Mesenchymal stem cell (in vitro differentiated cells and primary cell): ENCODE results near the gene ZSCAN22.
A peak's percentile ranks its signal among the peaks of the same experiment; 100 is the strongest.

Source experiments
- DNase-seq: peaks from one replicate; pipeline ENCODE4 v3.0.0-alpha.2; 2013
- H2AFZ ChIP-seq: one replicate; pipeline ENCODE4 v1.6.1; 2013; ENCODE audit warnings: low read depth, mild to moderate bottlenecking, control low read depth, inconsistent platforms, low read length, moderate library complexity
- H2AK5ac ChIP-seq: 2 replicates; pipeline ENCODE4 v1.6.1; 2013; ENCODE audit warnings: low read length, moderate library complexity, mild to moderate bottlenecking, inconsistent platforms; ENCODE audit not compliant: severe bottlenecking
- H2BK120ac ChIP-seq: one replicate; pipeline ENCODE4 v1.6.1; 2013; ENCODE audit warnings: low read depth, mild to moderate bottlenecking, inconsistent platforms, low read length, moderate library complexity
- H2BK12ac ChIP-seq, 2 experiments: one replicate each; pipeline ENCODE4 v1.6.1; 2013; ENCODE audit warnings: inconsistent platforms in 2 of 2, low read length in 2 of 2, mild to moderate bottlenecking in 2 of 2, moderate library complexity in 2 of 2, control low read depth in 1 of 2
- H2BK15ac ChIP-seq: one replicate; pipeline ENCODE4 v1.6.1; 2013; ENCODE audit warnings: mild to moderate bottlenecking, low read depth, inconsistent platforms; ENCODE audit not compliant: poor library complexity, severe bottlenecking
- H2BK5ac ChIP-seq: 2 replicates; pipeline ENCODE4 v1.6.1; 2013; ENCODE audit warnings: low read depth, mild to moderate bottlenecking, low read length, control low read depth, inconsistent platforms; ENCODE audit not compliant: poor library complexity, severe bottlenecking
- H3K14ac ChIP-seq, 2 experiments: one replicate each; pipeline ENCODE4 v1.6.1; 2013; ENCODE audit warnings: inconsistent platforms in 2 of 2, low read length in 2 of 2, control low read depth in 1 of 2, mild to moderate bottlenecking in 1 of 2, moderate library complexity in 1 of 2
- H3K18ac ChIP-seq, 2 experiments: one replicate each; pipeline ENCODE4 v1.6.1; 2013; ENCODE audit warnings: inconsistent platforms in 2 of 2, low read length in 2 of 2, control low read depth in 1 of 2, low read depth in 1 of 2, mild to moderate bottlenecking in 1 of 2
- H3K23ac ChIP-seq, 2 experiments: one replicate each; pipeline ENCODE4 v1.6.1; 2013; ENCODE audit warnings: inconsistent platforms in 2 of 2, low read length in 2 of 2, mild to moderate bottlenecking in 2 of 2, moderate library complexity in 2 of 2, control low read depth in 1 of 2
- H3K27ac ChIP-seq: 2 replicates; pipeline ENCODE4 v1.5.1; 2013; ENCODE audit warnings: mild to moderate bottlenecking, moderate library complexity, low read length, control low read depth, inconsistent platforms; ENCODE audit not compliant: poor library complexity, severe bottlenecking
- H3K27me3 ChIP-seq, 2 experiments: 2 replicates each; pipeline versions ENCODE4 v1.6.1 to v1.7.0; 2013; ENCODE audit warnings: low read length in 2 of 2, mild to moderate bottlenecking in 2 of 2, moderate library complexity in 2 of 2, control low read depth in 1 of 2, inconsistent platforms in 1 of 2; ENCODE audit not compliant: control insufficient read depth in 1 of 2, insufficient read depth in 1 of 2
- H3K36me3 ChIP-seq, 2 experiments: 2 replicates each; pipeline versions ENCODE4 v1.6.1 to v1.7.0; 2013; ENCODE audit warnings: low read length in 2 of 2, control low read depth in 1 of 2, inconsistent platforms in 1 of 2, low read depth in 1 of 2, mild to moderate bottlenecking in 1 of 2; ENCODE audit not compliant: insufficient read depth in 2 of 2, control insufficient read depth in 1 of 2
- H3K4ac ChIP-seq, 2 experiments: one replicate each; pipeline ENCODE4 v1.6.1; 2013; ENCODE audit warnings: inconsistent platforms in 2 of 2, low read length in 2 of 2, mild to moderate bottlenecking in 2 of 2, moderate library complexity in 2 of 2, control low read depth in 1 of 2, low read depth in 1 of 2
- H3K4me1 ChIP-seq: 2 replicates; pipeline ENCODE4 v1.6.1; 2013; ENCODE audit warnings: low read depth, low read length, control low read depth; ENCODE audit not compliant: control insufficient read depth, insufficient read depth
- H3K4me2 ChIP-seq: 2 replicates; pipeline ENCODE4 v1.6.1; 2013; ENCODE audit warnings: low read length, mild to moderate bottlenecking, inconsistent platforms; ENCODE audit not compliant: poor library complexity, severe bottlenecking
- H3K4me3 ChIP-seq, 2 experiments: 2 replicates each; pipeline versions ENCODE4 v1.5.1 to v1.7.0; 2013; ENCODE audit warnings: low read length in 2 of 2, mild to moderate bottlenecking in 2 of 2, control low read depth in 1 of 2, low read depth in 1 of 2; ENCODE audit not compliant: insufficient read depth in 1 of 2
- H3K79me1 ChIP-seq: replicated peaks from 2 replicates; pipeline ENCODE4 v1.6.1; 2013; ENCODE audit warnings: mild to moderate bottlenecking, control low read depth, low read length, inconsistent platforms; ENCODE audit not compliant: poor library complexity, severe bottlenecking
- H3K9ac ChIP-seq: 2 replicates; pipeline ENCODE4 v1.7.0; 2013; ENCODE audit warnings: mild to moderate bottlenecking, low read length, moderate library complexity
- H3K9me3 ChIP-seq: 2 replicates; pipeline ENCODE4 v1.7.0; 2013; ENCODE audit warnings: mild to moderate bottlenecking, low read length; ENCODE audit not compliant: control insufficient read depth
- H4K8ac ChIP-seq: one replicate; pipeline ENCODE4 v1.6.1; 2013; ENCODE audit warnings: inconsistent platforms, mild to moderate bottlenecking, low read length, moderate library complexity
- H4K91ac ChIP-seq: one replicate; pipeline ENCODE4 v1.6.1; 2013; ENCODE audit warnings: mild to moderate bottlenecking, low read length, inconsistent platforms
- WGBS: methylation state at CpG from one replicate; pipeline ENCODE4 v1.1.7; 2013; ENCODE audit warnings: mixed read lengths; 5-methylcytosine and 5-hydroxymethylcytosine counted together

The ZSCAN22 gene

DNA sequence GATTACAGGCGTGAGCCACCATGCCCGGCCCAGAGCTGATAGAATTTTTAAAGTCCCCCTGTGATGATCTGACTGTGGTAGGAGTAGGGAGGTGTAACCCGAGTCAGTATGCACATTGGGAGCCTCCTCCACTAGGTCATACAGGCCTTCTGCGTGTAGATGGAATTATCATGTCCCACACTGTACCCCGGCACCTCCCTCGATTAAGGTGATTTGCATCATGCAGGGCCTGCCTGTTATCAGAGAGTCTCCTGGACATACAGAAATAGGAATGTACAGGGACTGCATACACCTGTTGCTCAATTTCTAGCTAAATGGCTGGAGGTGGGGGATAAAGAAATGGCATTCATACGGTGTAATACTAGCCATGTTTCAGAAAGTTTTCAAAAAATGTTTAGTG lies 22.5 kb upstream of the ZSCAN22 start:
- 77% methylated on average over 7 of the region's 7 CpGs for WGBS
- H3K27me3 ChIP-seq = no peaks in the 10 kb centered on the region
- H2AFZ ChIP-seq = no peak overlapping the region
- H3K4me1 ChIP-seq = peaks cover 3% of the 10 kb centered on the region
- H3K27ac ChIP-seq = no peak overlapping the region
- no peak overlapping the region for H3K18ac ChIP-seq
- H4K8ac ChIP-seq = no peak overlapping the region
- peaks cover 32 to 60% of the 10 kb centered on the region in 2 experiments for H3K36me3 ChIP-seq
- H3K79me1 ChIP-seq = peaks cover 41% of the 10 kb centered on the region
- H3K14ac ChIP-seq = no peak overlapping the region
- no peak overlapping the region for H3K23ac ChIP-seq
- peaks cover 24% of the 10 kb centered on the region for H3K9me3 ChIP-seq
- H2BK120ac ChIP-seq = no peak overlapping the region
- H2BK15ac ChIP-seq = no peak overlapping the region
- DNase-seq = no peak
- H3K9ac ChIP-seq = peak overlapping the region; percentile 98
- H3K4me3 ChIP-seq = peak overlapping the region in 1 of 2 experiments; percentile 99
- H3K4me2 ChIP-seq = no peak overlapping the region
- no peak overlapping the region for H4K91ac ChIP-seq
- no peak overlapping the region for H2BK5ac ChIP-seq
- no peak overlapping the region for H3K4ac ChIP-seq
- H2BK12ac ChIP-seq = no peak overlapping the region
- H2AK5ac ChIP-seq = no peak overlapping the region

DNA sequence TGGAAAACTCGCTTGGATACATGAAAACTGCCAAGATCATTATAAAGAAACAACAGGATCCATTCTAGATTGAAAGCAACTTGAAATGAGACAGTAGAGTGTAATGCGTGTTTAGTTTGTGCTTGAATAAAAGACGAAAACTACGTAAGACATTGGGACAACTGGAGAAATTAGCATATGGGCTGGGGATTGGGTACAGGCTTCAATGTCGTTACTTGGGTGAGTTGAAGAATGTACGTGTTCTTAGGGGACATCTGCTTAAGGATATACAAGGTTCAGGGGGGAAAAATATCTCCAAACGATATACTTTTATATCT lies 22.1 kb upstream of the ZSCAN22 start:
- peak overlapping the region; percentile 30 for H3K27ac ChIP-seq
- H3K14ac ChIP-seq = no peak overlapping the region
- peaks cover 3% of the 10 kb centered on the region for H3K4me1 ChIP-seq
- peaks cover 30 to 63% of the 10 kb centered on the region in 2 experiments for H3K36me3 ChIP-seq
- H3K4ac ChIP-seq = no peak overlapping the region
- no peak overlapping the region for H2BK12ac ChIP-seq
- peak overlapping the region in 1 of 2 experiments; percentile 99 for H3K4me3 ChIP-seq
- no peak overlapping the region for H3K23ac ChIP-seq
- H3K9me3 ChIP-seq = peaks cover 23% of the 10 kb centered on the region
- H4K91ac ChIP-seq = no peak overlapping the region
- H2BK15ac ChIP-seq = no peak overlapping the region
- peaks cover 43% of the 10 kb centered on the region for H3K79me1 ChIP-seq
- WGBS = 17% methylated on average over 6 of the region's 7 CpGs
- no peaks in the 10 kb centered on the region for H3K27me3 ChIP-seq
- H3K9ac ChIP-seq = peak overlapping the region; percentile 98
- H3K4me2 ChIP-seq = peak overlapping the region; percentile 63
- no peak for DNase-seq
- H2BK5ac ChIP-seq = no peak overlapping the region
- no peak overlapping the region for H3K18ac ChIP-seq
- no peak overlapping the region for H2AK5ac ChIP-seq
- no peak overlapping the region for H2AFZ ChIP-seq
- no peak overlapping the region for H2BK120ac ChIP-seq
- no peak overlapping the region for H4K8ac ChIP-seq

- Histone ChIP-seq H4K91ac (peak within 1 kb of the TSS; percentile 81), H2BK15ac (no peak within 1 kb of the TSS), H3K4me1 (peaks cover 3% of the 10 kb centered on the region), H3K14ac (peak within 1 kb of the TSS in 1 of 2 experiments; percentile 89), H4K8ac (peak within 1 kb of the TSS; percentile 74), H3K23ac (peak within 1 kb of the TSS in 1 of 2 experiments; percentile 81), H3K9ac (peak within 1 kb of the TSS; percentile 98), H3K27ac (peak within 1 kb of the TSS; percentile 30), H3K79me1 (peaks cover 40% of the 10 kb centered on the region), H3K4me3 (peak within 1 kb of the TSS; percentile 77 to 99), H3K4ac (peak within 1 kb of the TSS; percentile 62 to 65), H3K36me3 (peaks cover 24 to 63% of the 10 kb centered on the region in 2 experiments), H2BK120ac (no peak within 1 kb of the TSS), H2AFZ (peak within 1 kb of the TSS; percentile 87), H2BK5ac (no peak within 1 kb of the TSS), H2AK5ac (no peak within 1 kb of the TSS), H3K18ac (peak within 1 kb of the TSS; percentile 70 to 96), H3K4me2 (peak within 1 kb of the TSS; percentile 63), H3K9me3 (peaks cover 17% of the 10 kb centered on the region), H3K27me3 (no peaks in the 10 kb centered on the region), H2BK12ac (peak within 1 kb of the TSS in 1 of 2 experiments; percentile 37)
- WGBS = under 1% methylated on average over 52 of the region's 55 CpGs
- DNase-seq = peak; percentile 99
These were observed 21.5 kb upstream of the ZSCAN22 start, which contains the start of gene ERVK3-1 for GRCh38 chr19:58305065-58305931. Gene ERVK3-1, plus strand, starts transcription at chr19:58305377. Its CDS starts 6,792 bp downstream, at chr19:58312169.

- H3K4ac ChIP-seq = no peak overlapping the region
- H3K14ac ChIP-seq = no peak overlapping the region
These were observed 20.9 kb upstream of the ZSCAN22 start for GRCh38 chr19:58305932-58306323.

More at GRCh38 chr19:58305932-58306323, 20.9 kb upstream of the ZSCAN22 start:
- H3K4me1 ChIP-seq = peaks cover 3% of the 10 kb centered on the region
- no peak overlapping the region for H2AFZ ChIP-seq
- no peak overlapping the region for H3K18ac ChIP-seq
- no peaks in the 10 kb centered on the region for H3K27me3 ChIP-seq
- no peak overlapping the region for H2AK5ac ChIP-seq
- DNase-seq = peak; percentile 38
- peak overlapping the region; percentile 98 for H3K9ac ChIP-seq
- H2BK120ac ChIP-seq = no peak overlapping the region
- no peak overlapping the region for H2BK5ac ChIP-seq
- 74% methylated on average over 12 of the region's 12 CpGs for WGBS
- peaks cover 11% of the 10 kb centered on the region for H3K9me3 ChIP-seq
- H2BK12ac ChIP-seq = no peak overlapping the region
- H3K23ac ChIP-seq = no peak overlapping the region
- H4K8ac ChIP-seq = no peak overlapping the region
- H3K79me1 ChIP-seq = peaks cover 34% of the 10 kb centered on the region
- H3K4me2 ChIP-seq = peak overlapping the region; percentile 62
- no peak overlapping the region for H2BK15ac ChIP-seq
- H3K4me3 ChIP-seq = peak overlapping the region; percentile 77 to 99
- H3K27ac ChIP-seq = no peak overlapping the region
- peaks cover 21 to 56% of the 10 kb centered on the region in 2 experiments for H3K36me3 ChIP-seq
- no peak overlapping the region for H4K91ac ChIP-seq
